Gastroesophageal sphincter (tissue), 3 donors: ENCODE results near the gene RAPGEF3.

ENCODE experiments used
- EP300 ChIP-seq: sonication (generic); formaldehyde crosslinking; IDR thresholded peaks from one replicate; pipeline ENCODE4 v1.6.1; 2017; ENCODE audit warnings: antibody characterized with exemption, mild to moderate bottlenecking
- POLR2A ChIP-seq, 2 donors: fragments of 450-650 bp; IDR thresholded peaks; one replicate each; pipeline ENCODE4 v1.6.1; 2017; ENCODE audit warnings: antibody characterized with exemption in 2 of 2, mild to moderate bottlenecking in 2 of 2, moderate library complexity in 1 of 2
- POLR2AphosphoS5 ChIP-seq: sonication (generic); formaldehyde crosslinking; IDR thresholded peaks from one replicate; pipeline ENCODE4 v1.6.1; 2017; ENCODE audit warnings: antibody characterized with exemption
- TF ChIP-seq, protein P1 (sequence below), 4 experiments: fragments of 200-600 bp in 2 of 4; fragments of 450-650 bp in 2 of 4; sonication (generic) in 1 of 4; IDR thresholded peaks; one replicate each; pipeline ENCODE4 v1.5.1; 2017 to 2019; ENCODE audit warnings: antibody characterized with exemption in 4 of 4, mild to moderate bottlenecking in 2 of 4, moderate library complexity in 2 of 4

DNA sequence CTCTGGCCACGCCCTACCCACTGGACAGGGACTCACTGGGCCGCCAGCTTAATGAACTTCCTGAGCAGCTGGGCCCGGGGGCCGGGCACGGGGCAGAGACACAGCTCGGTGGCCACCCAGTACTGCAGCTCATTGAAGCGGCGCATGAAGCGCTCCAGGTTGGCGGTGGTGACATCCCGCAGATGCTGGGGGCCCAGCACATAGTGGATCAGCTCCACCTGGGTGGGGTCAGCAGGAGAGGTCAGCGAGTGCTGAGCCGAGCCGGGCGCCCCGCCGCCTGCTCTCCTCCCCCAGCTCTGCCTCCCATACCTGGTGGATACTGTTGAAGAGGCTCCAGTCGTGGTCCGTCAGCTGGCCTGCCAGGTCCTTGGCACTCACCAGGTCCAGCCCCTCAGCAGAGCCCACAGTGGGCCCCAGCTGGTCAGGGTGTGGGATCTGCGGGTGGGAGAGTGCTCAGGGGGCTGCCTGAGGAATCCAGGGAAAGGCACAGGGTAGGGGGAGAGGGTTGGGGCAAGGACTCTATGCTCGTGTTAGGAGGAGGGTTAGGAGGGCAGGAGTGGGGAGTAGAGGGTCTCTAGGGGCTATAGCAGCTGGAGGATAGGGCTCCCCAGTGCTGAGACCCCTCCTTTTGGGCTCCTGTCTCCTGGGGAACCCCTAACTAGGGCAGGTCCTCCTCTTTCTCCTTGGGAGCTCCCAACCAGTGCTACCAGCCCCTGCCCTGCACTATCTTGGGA lies 17.9 kb downstream of the RAPGEF3 start:
- TF ChIP-seq, protein P1, sequence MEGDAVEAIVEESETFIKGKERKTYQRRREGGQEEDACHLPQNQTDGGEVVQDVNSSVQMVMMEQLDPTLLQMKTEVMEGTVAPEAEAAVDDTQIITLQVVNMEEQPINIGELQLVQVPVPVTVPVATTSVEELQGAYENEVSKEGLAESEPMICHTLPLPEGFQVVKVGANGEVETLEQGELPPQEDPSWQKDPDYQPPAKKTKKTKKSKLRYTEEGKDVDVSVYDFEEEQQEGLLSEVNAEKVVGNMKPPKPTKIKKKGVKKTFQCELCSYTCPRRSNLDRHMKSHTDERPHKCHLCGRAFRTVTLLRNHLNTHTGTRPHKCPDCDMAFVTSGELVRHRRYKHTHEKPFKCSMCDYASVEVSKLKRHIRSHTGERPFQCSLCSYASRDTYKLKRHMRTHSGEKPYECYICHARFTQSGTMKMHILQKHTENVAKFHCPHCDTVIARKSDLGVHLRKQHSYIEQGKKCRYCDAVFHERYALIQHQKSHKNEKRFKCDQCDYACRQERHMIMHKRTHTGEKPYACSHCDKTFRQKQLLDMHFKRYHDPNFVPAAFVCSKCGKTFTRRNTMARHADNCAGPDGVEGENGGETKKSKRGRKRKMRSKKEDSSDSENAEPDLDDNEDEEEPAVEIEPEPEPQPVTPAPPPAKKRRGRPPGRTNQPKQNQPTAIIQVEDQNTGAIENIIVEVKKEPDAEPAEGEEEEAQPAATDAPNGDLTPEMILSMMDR (IDR thresholded peaks at IDR 0.05), result no peak
- TF ChIP-seq POLR2A (IDR thresholded peaks at IDR 0.05) (no peak), POLR2AphosphoS5 (no peak), EP300 (no peak)
